ENCODE measurements around the gene CADPS.

Gene CADPS

GRCh38 chr3:62797132-62797531 lies 78.1 kb downstream of the CADPS start:
- Histone ChIP-seq H3K36me3 (ENCODE audit: insufficient read depth, insufficient read length, low read length) (no peaks in the 10 kb centered on the region), H3K4me1 (ENCODE audit: insufficient read depth, insufficient read length) (no peaks in the 10 kb centered on the region), H3K9me3 (ENCODE audit: insufficient read depth, low read length) (no peaks in the 10 kb centered on the region), H3K4me3 (ENCODE audit: insufficient read length, low read depth) (no peak overlapping the region), H3K27me3 (ENCODE audit: insufficient read depth, insufficient read length) (no peaks in the 10 kb centered on the region), H3K9ac (ENCODE audit: insufficient read length, low read depth) (no peak overlapping the region)
- TF ChIP-seq YY1 (IDR thresholded peaks at IDR 0.05; ENCODE audit: insufficient read depth, insufficient read length) (no peak), ZNF274 (IDR thresholded peaks at IDR 0.05; ENCODE audit: low read depth, low read length) (no peak), SUZ12 (IDR thresholded peaks at IDR 0.05; ENCODE audit: extremely low read depth, insufficient read depth, insufficient read length) (no peak)
- no peak for DNase-seq (ENCODE audit: low read depth, low spot score)

- Histone ChIP-seq H3K4me1 (ENCODE audit: insufficient read depth, insufficient read length) (no peaks in the 10 kb centered on the region), H3K36me3 (ENCODE audit: insufficient read depth, insufficient read length, low read length) (no peaks in the 10 kb centered on the region), H3K9me3 (ENCODE audit: insufficient read depth, low read length) (no peaks in the 10 kb centered on the region), H3K4me3 (ENCODE audit: insufficient read length, low read depth) (no peak overlapping the region), H3K9ac (ENCODE audit: insufficient read length, low read depth) (no peak overlapping the region), H3K27me3 (ENCODE audit: insufficient read depth, insufficient read length) (no peaks in the 10 kb centered on the region)
- DNase-seq (ENCODE audit: low read depth, low spot score): no peak
- TF ChIP-seq ZNF274 (IDR thresholded peaks at IDR 0.05; ENCODE audit: low read depth, low read length) (no peak), YY1 (IDR thresholded peaks at IDR 0.05; ENCODE audit: insufficient read depth, insufficient read length) (no peak), SUZ12 (IDR thresholded peaks at IDR 0.05; ENCODE audit: extremely low read depth, insufficient read depth, insufficient read length) (no peak)
These were observed 79.1 kb downstream of the CADPS start for GRCh38 chr3:62795978-62796657.

GRCh38 chr3:62793946-62794345 lies 81.3 kb downstream of the CADPS start:
- TF ChIP-seq ZNF274 (IDR thresholded peaks at IDR 0.05; ENCODE audit: low read depth, low read length) (no peak), YY1 (IDR thresholded peaks at IDR 0.05; ENCODE audit: insufficient read depth, insufficient read length) (no peak), SUZ12 (IDR thresholded peaks at IDR 0.05; ENCODE audit: extremely low read depth, insufficient read depth, insufficient read length) (no peak)
- no peak overlapping the region for H3K4me3 ChIP-seq (ENCODE audit: insufficient read length, low read depth)
- no peaks in the 10 kb centered on the region for H3K36me3 ChIP-seq (ENCODE audit: insufficient read depth, insufficient read length, low read length)

GRCh38 chr3:62785384-62785783 lies 89.8 kb downstream of the CADPS start:
- Histone ChIP-seq H3K9ac (ENCODE audit: insufficient read length, low read depth) (no peak overlapping the region), H3K36me3 (ENCODE audit: insufficient read depth, insufficient read length, low read length) (no peaks in the 10 kb centered on the region), H3K4me3 (ENCODE audit: insufficient read length, low read depth) (no peak overlapping the region), H3K27me3 (ENCODE audit: insufficient read depth, insufficient read length) (no peaks in the 10 kb centered on the region), H3K4me1 (ENCODE audit: insufficient read depth, insufficient read length) (peaks cover 3% of the 10 kb centered on the region), H3K9me3 (ENCODE audit: insufficient read depth, low read length) (no peaks in the 10 kb centered on the region)
- no peak for TF ChIP-seq ZNF274 (IDR thresholded peaks at IDR 0.05; ENCODE audit: low read depth, low read length)
- no peak for DNase-seq (ENCODE audit: low read depth, low spot score)

More at GRCh38 chr3:62793946-62794345, 81.3 kb downstream of the CADPS start:
- no peak for DNase-seq (ENCODE audit: low read depth, low spot score)
- H3K9ac ChIP-seq (ENCODE audit: insufficient read length, low read depth): no peak overlapping the region
- H3K4me1 ChIP-seq (ENCODE audit: insufficient read depth, insufficient read length): no peaks in the 10 kb centered on the region
- H3K27me3 ChIP-seq (ENCODE audit: insufficient read depth, insufficient read length): no peaks in the 10 kb centered on the region
- H3K9me3 ChIP-seq (ENCODE audit: insufficient read depth, low read length): no peaks in the 10 kb centered on the region

- Histone ChIP-seq H3K9ac (ENCODE audit: insufficient read length, low read depth) (no peak overlapping the region), H3K27me3 (ENCODE audit: insufficient read depth, insufficient read length) (no peaks in the 10 kb centered on the region), H3K9me3 (ENCODE audit: insufficient read depth, low read length) (no peaks in the 10 kb centered on the region), H3K36me3 (ENCODE audit: insufficient read depth, insufficient read length, low read length) (no peaks in the 10 kb centered on the region), H3K4me3 (ENCODE audit: insufficient read length, low read depth) (no peak overlapping the region), H3K4me1 (ENCODE audit: insufficient read depth, insufficient read length) (peaks cover 3% of the 10 kb centered on the region)
- TF ChIP-seq ZNF274 (IDR thresholded peaks at IDR 0.05; ENCODE audit: low read depth, low read length) (no peak), YY1 (IDR thresholded peaks at IDR 0.05; ENCODE audit: insufficient read depth, insufficient read length) (no peak), SUZ12 (IDR thresholded peaks at IDR 0.05; ENCODE audit: extremely low read depth, insufficient read depth, insufficient read length) (no peak)
- DNase-seq (ENCODE audit: low read depth, low spot score): no peak
These were observed 94.1 kb downstream of the CADPS start for GRCh38 chr3:62781121-62781520.

- no peaks in the 10 kb centered on the region for H3K9me3 ChIP-seq (ENCODE audit: insufficient read depth, low read length)
- no peak overlapping the region for H3K9ac ChIP-seq (ENCODE audit: insufficient read length, low read depth)
- H3K36me3 ChIP-seq (ENCODE audit: insufficient read depth, insufficient read length, low read length): no peaks in the 10 kb centered on the region
- peaks cover 3% of the 10 kb centered on the region for H3K4me1 ChIP-seq (ENCODE audit: insufficient read depth, insufficient read length)
- no peak overlapping the region for H3K4me3 ChIP-seq (ENCODE audit: insufficient read length, low read depth)
- no peaks in the 10 kb centered on the region for H3K27me3 ChIP-seq (ENCODE audit: insufficient read depth, insufficient read length)
- TF ChIP-seq ZNF274 (IDR thresholded peaks at IDR 0.05; ENCODE audit: low read depth, low read length): no peak
- no peak for TF ChIP-seq SUZ12 (IDR thresholded peaks at IDR 0.05; ENCODE audit: extremely low read depth, insufficient read depth, insufficient read length)
- TF ChIP-seq YY1 (IDR thresholded peaks at IDR 0.05; ENCODE audit: insufficient read depth, insufficient read length): no peak
- DNase-seq (ENCODE audit: low read depth, low spot score): no peak
These were observed 97.5 kb downstream of the CADPS start for GRCh38 chr3:62777674-62778073.

- DNase-seq (ENCODE audit: low read depth, low spot score): no peak
- Histone ChIP-seq H3K9ac (ENCODE audit: insufficient read length, low read depth) (no peak overlapping the region), H3K27me3 (ENCODE audit: insufficient read depth, insufficient read length) (no peaks in the 10 kb centered on the region), H3K9me3 (ENCODE audit: insufficient read depth, low read length) (no peaks in the 10 kb centered on the region), H3K36me3 (ENCODE audit: insufficient read depth, insufficient read length, low read length) (no peaks in the 10 kb centered on the region), H3K4me1 (ENCODE audit: insufficient read depth, insufficient read length) (peaks cover 3% of the 10 kb centered on the region), H3K4me3 (ENCODE audit: insufficient read length, low read depth) (no peak overlapping the region)
- TF ChIP-seq YY1 (IDR thresholded peaks at IDR 0.05; ENCODE audit: insufficient read depth, insufficient read length): no peak
- no peak for TF ChIP-seq SUZ12 (IDR thresholded peaks at IDR 0.05; ENCODE audit: extremely low read depth, insufficient read depth, insufficient read length)
- TF ChIP-seq ZNF274 (IDR thresholded peaks at IDR 0.05; ENCODE audit: low read depth, low read length): no peak
These were observed 98.1 kb downstream of the CADPS start for GRCh38 chr3:62777130-62777529.
